CD14-positive monocyte (primary cell): ENCODE results near the gene SPINK1. TPM values are rescaled to one million over a fixed set of nuclear protein-coding genes. Genes with fewer than 3 reads are reported as not detected.

ENCODE experiments used
- DNase-seq, 3 donors: peaks; one replicate each; pipeline ENCODE4 v3.0.0-alpha.2; 2011 to 2022
- H2AFZ ChIP-seq: 2 replicates; pipeline ENCODE4 v1.6.0; 2012; ENCODE audit warnings: mild to moderate bottlenecking, low read depth, low read length, inconsistent platforms; ENCODE audit not compliant: insufficient read depth, poor library complexity, severe bottlenecking
- H3K27ac ChIP-seq, 2 donors: 1 replicate in 1 of 2; 2 replicates in 1 of 2; pipeline ENCODE4 v1.5.1; 2012 to 2013; ENCODE audit warnings: low read length in 2 of 2, control low read depth in 1 of 2, inconsistent platforms in 1 of 2, low read depth in 1 of 2, mild to moderate bottlenecking in 1 of 2
- H3K27me3 ChIP-seq, 2 donors: one replicate each; pipeline versions ENCODE4 v1.6.0 to v1.6.1; 2011 to 2013; ENCODE audit warnings: low read length in 2 of 2; ENCODE audit not compliant: control insufficient read depth in 2 of 2, insufficient read depth in 2 of 2
- H3K36me3 ChIP-seq, 2 donors: replicated peaks in 1 of 2; 1 replicate in 1 of 2; 2 replicates in 1 of 2; pipeline versions ENCODE4 v1.5.1 to v1.6.1; 2012 to 2013; ENCODE audit warnings: low read length in 2 of 2, control low read depth in 1 of 2, inconsistent platforms in 1 of 2, mild to moderate bottlenecking in 1 of 2; ENCODE audit not compliant: insufficient read depth in 2 of 2, control insufficient read depth in 1 of 2
- H3K4me1 ChIP-seq, 2 donors: 1 replicate in 1 of 2; 2 replicates in 1 of 2; pipeline versions ENCODE4 v1.5.1 to v1.6.1; 2012 to 2013; ENCODE audit warnings: low read length in 2 of 2, control low read depth in 1 of 2, inconsistent platforms in 1 of 2, mild to moderate bottlenecking in 1 of 2, moderate library complexity in 1 of 2; ENCODE audit not compliant: insufficient read depth in 2 of 2, control insufficient read depth in 1 of 2
- H3K4me2 ChIP-seq: replicated peaks from 2 replicates; pipeline ENCODE3; 2012; ENCODE audit warnings: low read length, moderate library complexity, mild to moderate bottlenecking; ENCODE audit not compliant: poor library complexity, severe bottlenecking; ENCODE audit errors: extremely low read depth
- H3K4me3 ChIP-seq, 3 experiments: fragments of 200-600 bp in 1 of 3; sonication (generic) in 1 of 3; replicated peaks in 1 of 3; 1 replicate in 2 of 3; 2 replicates in 1 of 3; pipeline ENCODE4 v1.5.1; 2011 to 2013; ENCODE audit warnings: low read length in 3 of 3, mild to moderate bottlenecking in 3 of 3, control low read depth in 2 of 3, low read depth in 2 of 3, inconsistent platforms in 1 of 3, moderate library complexity in 1 of 3
- H3K79me2 ChIP-seq: 2 replicates; pipeline ENCODE4 v1.6.0; 2012; ENCODE audit warnings: mild to moderate bottlenecking, control low read depth, inconsistent platforms, low read length, moderate library complexity; ENCODE audit not compliant: insufficient read depth
- H3K9ac ChIP-seq: 2 replicates; pipeline ENCODE4 v1.6.0; 2017; ENCODE audit warnings: low read length, mild to moderate bottlenecking; ENCODE audit not compliant: insufficient read depth, poor library complexity, severe bottlenecking
- H3K9me3 ChIP-seq, 2 donors: replicated peaks in 1 of 2; 1 replicate in 1 of 2; 2 replicates in 1 of 2; pipeline versions ENCODE4 v1.5.1 to v1.6.1; 2012 to 2013; ENCODE audit warnings: low read length in 2 of 2, control low read depth in 1 of 2; ENCODE audit not compliant: control insufficient read depth in 1 of 2, insufficient read depth in 1 of 2
- H4K20me1 ChIP-seq: 2 replicates; pipeline ENCODE4 v1.6.0; 2012; ENCODE audit warnings: mild to moderate bottlenecking, low read length, control low read depth, moderate library complexity; ENCODE audit not compliant: insufficient read depth
- H3K27ac Mint-ChIP-seq, 7 donors: one replicate each; pipeline ENCODE4 v1.8.0; 2020; ENCODE audit warnings: mild to moderate bottlenecking in 7 of 7, mixed read lengths in 7 of 7, moderate library complexity in 6 of 7, inconsistent platforms in 2 of 7
- H3K27me3 Mint-ChIP-seq, 3 donors: one replicate each; pipeline ENCODE4 v1.8.0; 2021 to 2022; ENCODE audit warnings: low read depth in 3 of 3, mild to moderate bottlenecking in 3 of 3, mixed read lengths in 3 of 3, moderate library complexity in 3 of 3, inconsistent platforms in 1 of 3
- H3K36me3 Mint-ChIP-seq, 2 donors: one replicate each; pipeline ENCODE4 v1.8.0; 2020; ENCODE audit warnings: mixed read lengths in 2 of 2, inconsistent platforms in 1 of 2, mild to moderate bottlenecking in 1 of 2
- H3K4me1 Mint-ChIP-seq: one replicate; pipeline ENCODE4 v1.8.0; 2020; ENCODE audit warnings: mild to moderate bottlenecking, mixed read lengths
- H3K4me3 Mint-ChIP-seq, 2 donors: one replicate each; pipeline ENCODE4 v1.8.0; 2020; ENCODE audit warnings: mild to moderate bottlenecking in 2 of 2, mixed read lengths in 2 of 2, moderate library complexity in 1 of 2
- H3K9me3 Mint-ChIP-seq, 7 donors: one replicate each; pipeline ENCODE4 v1.8.0; 2020 to 2022; ENCODE audit warnings: mixed read lengths in 7 of 7, mild to moderate bottlenecking in 6 of 7, moderate library complexity in 6 of 7, inconsistent platforms in 2 of 7
- CTCF ChIP-seq: fragments of 200-600 bp; IDR thresholded peaks from one replicate; pipeline ENCODE4 v1.8.0; 2022; ENCODE audit warnings: antibody characterized with exemption, mild to moderate bottlenecking
- WGBS: methylation state at CpG from one replicate; pipeline ENCODE4 v1.1.5; 2013; ENCODE audit warnings: missing lambda C conversion rate; ENCODE audit not compliant: insufficient coverage; 5-methylcytosine and 5-hydroxymethylcytosine counted together
- intact Hi-C, 2 donors: fragments of 100-400 bp; cut with micrococcal nuclease; formaldehyde crosslinking; loops; one replicate each; pipeline versions ENCODE4 v1.15.0 to v1.15.1; 2023
- polyA plus RNA-seq, 3 donors: library from polyadenylated mRNA; depleted of rRNA in 1 of 3; unstranded in 2 of 3; stranded (reverse) in 1 of 3; fragments of 300-500 nt in 2 of 3; fragments of >200 nt in 1 of 3; fragmentation: Illumina TruSeq in 2 of 3; gene quantifications; 1 replicate in 2 of 3; 2 replicates in 1 of 3; pipeline ENCODE4 v1.2.3, GENCODE V29; 2012 to 2021

The SPINK1 gene
- polyA plus RNA-seq, 3 donors: not detected

DNA sequence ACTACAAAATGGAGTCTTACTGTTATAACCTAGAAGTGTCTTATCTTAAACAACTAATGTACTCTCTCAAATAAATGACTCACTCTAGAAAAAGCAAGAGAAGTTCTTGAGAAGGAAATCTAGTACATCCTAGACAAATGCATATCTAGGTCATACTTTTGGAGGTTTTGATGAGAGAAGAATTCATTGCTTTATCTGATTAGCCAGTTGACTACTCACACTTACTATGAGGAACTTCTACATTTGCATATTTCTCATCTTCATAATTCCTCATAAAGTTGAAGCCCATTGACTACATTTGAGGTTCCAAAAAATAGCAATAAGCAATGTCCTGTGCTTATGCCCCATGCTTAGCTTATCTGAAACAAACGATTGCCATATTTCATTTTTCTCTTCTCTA lies 51.8 kb downstream of the SPINK1 start:
- intact Hi-C loops: no loop called here
- no peak overlapping the region for H3K27ac ChIP-seq
- Mint-ChIP-seq H3K36me3 (no peaks in the 10 kb centered on the region), H3K4me3 (no peak overlapping the region), H3K4me1 (peaks cover 18% of the 10 kb centered on the region), H3K9me3 (peaks cover 0 to 4% (median 0%) of the 10 kb centered on the region in 7 donors), H3K27me3 (peaks cover 0 to 5% (median 0%) of the 10 kb centered on the region in 3 donors), H3K27ac (no peak overlapping the region)
- no peaks in the 10 kb centered on the region for H3K79me2 ChIP-seq
- no peak overlapping the region for H2AFZ ChIP-seq
- H3K4me3 ChIP-seq: no peak overlapping the region
- no peak overlapping the region for H3K4me2 ChIP-seq
- no peak for DNase-seq
- no peak for TF ChIP-seq CTCF
- no peaks in the 10 kb centered on the region for H3K36me3 ChIP-seq
- H3K4me1 ChIP-seq: peaks cover 7 to 8% of the 10 kb centered on the region in 2 donors
- no peak overlapping the region for H3K9ac ChIP-seq
- no peaks in the 10 kb centered on the region for H4K20me1 ChIP-seq
- H3K9me3 ChIP-seq: peaks cover 0 to 6% of the 10 kb centered on the region in 2 donors
- no CpG with 5 or more reads among the region's 1 CpG for WGBS
- no peaks in the 10 kb centered on the region for H3K27me3 ChIP-seq

DNA sequence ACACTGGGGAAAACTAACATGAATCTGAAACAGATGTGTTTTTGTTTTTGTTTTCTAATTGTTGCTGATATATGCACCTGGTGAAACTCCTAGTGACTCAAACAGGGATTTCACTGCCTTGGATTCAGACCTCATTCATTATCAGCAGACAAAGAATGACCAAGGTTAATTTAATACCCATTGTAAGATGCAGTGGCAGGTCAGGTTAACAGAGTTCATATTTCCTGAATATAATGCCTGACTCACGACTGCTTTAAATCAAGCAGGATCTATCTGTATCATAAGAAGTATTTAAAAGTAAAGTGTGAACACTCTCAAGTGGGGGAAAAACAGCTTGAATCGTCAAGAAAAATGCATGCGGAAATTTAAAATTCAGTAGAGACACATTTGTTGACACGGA lies 54.5 kb downstream of the SPINK1 start:
- Mint-ChIP-seq H3K36me3 (no peaks in the 10 kb centered on the region), H3K4me3 (no peak overlapping the region), H3K27ac (no peak overlapping the region), H3K4me1 (peaks cover under 1% of the 10 kb centered on the region), H3K9me3 (peaks cover 0 to 4% (median 0%) of the 10 kb centered on the region in 7 donors), H3K27me3 (no peaks in the 10 kb centered on the region)
- no peak for TF ChIP-seq CTCF
- H3K4me1 ChIP-seq: peaks cover 0 to under 1% of the 10 kb centered on the region in 2 donors
- no peak for DNase-seq
- no peak overlapping the region for H3K4me3 ChIP-seq
- no peaks in the 10 kb centered on the region for H4K20me1 ChIP-seq
- no peaks in the 10 kb centered on the region for H3K79me2 ChIP-seq
- peaks cover 0 to 6% of the 10 kb centered on the region in 2 donors for H3K9me3 ChIP-seq
- no peaks in the 10 kb centered on the region for H3K36me3 ChIP-seq
- no peak overlapping the region for H3K4me2 ChIP-seq
- H3K27me3 ChIP-seq: no peaks in the 10 kb centered on the region
- H2AFZ ChIP-seq: no peak overlapping the region
- no peak overlapping the region for H3K9ac ChIP-seq
- WGBS: no CpG with 5 or more reads among the region's 4 CpGs
- no peak overlapping the region for H3K27ac ChIP-seq
- intact Hi-C loops: no loop called here

Other genes with a start within 250 kb of the SPINK1 start
- under 1 TPM in 1 of 3 donors, not detected in 2; 0.02 TPM for gene JAKMIP2, start 48.9 kb downstream of the SPINK1 start, polyA plus RNA-seq
- 10 to 100 TPM in 1 of 3 donors, 1 to 10 TPM in 2; 1.3 to 15.9 (median 9.3) TPM for gene SCGB3A2, start 47.0 kb upstream of the SPINK1 start, polyA plus RNA-seq
- not detected for gene C5orf46, start 74.9 kb upstream of the SPINK1 start, polyA plus RNA-seq
- gene SPINK5, start 232.3 kb upstream of the SPINK1 start, polyA plus RNA-seq: not detected